Stimulated activated CD4-positive, alpha-beta T cell treated with anti-CD3 and anti-CD28 coated beads, Interleukin-15, amount 100 ng/mL, for 1 hour (primary cell): ENCODE measurements around the gene APCDD1L.
"Not testable (repeated sequence)": the region's sequence is repeated elsewhere in the genome, so short reads cannot be mapped to it uniquely, and the experiment has no call there.

ENCODE experiments used
- DNase-seq, 2 donors: peaks; one replicate each; pipeline ENCODE4 v3.0.0-alpha.2; 2020; ENCODE audit warnings: low read depth in 1 of 2, low spot score in 1 of 2

Gene APCDD1L

DNA sequence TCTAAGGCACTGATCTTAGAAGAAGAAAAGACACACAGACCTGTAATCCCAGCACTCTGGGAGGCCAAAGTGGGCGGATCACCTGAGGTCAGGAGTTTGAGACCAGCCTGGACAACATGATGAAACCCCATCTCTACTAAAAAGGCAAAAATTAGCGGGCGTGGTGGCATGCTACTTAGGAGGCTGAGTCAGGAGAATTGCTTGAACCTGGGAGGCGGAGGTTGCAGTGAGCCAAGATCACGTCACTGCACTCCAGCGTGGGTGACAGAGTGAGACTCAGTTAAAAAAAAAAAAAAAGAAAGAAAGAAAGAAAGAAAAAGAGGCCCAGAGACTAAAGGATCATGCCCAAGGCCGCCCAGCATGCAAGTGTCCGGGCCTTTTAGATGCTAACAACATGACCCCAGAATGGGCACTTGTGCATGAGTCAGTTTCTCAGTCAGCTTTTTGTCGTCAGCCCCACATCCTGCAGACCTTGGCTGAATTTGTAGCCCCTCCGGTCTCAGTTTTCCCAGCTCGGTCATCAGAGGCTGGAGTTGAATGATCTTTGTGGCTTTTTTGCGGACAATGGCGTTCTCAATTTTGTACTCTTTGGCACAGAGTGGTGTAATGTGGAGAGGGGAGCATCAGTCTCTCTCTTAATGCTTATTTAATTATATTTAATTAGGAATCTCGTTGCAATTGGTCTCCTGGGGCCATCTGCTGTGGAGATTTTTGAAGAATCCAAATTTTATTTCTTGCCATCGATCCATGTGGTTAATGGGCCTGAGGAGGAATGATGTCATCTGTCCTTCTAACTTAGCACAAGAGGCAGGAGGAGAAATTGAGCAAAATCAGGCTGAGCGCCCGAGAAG, 30.6 kb upstream of the APCDD1L start:
- DNase-seq: no peak

DNA sequence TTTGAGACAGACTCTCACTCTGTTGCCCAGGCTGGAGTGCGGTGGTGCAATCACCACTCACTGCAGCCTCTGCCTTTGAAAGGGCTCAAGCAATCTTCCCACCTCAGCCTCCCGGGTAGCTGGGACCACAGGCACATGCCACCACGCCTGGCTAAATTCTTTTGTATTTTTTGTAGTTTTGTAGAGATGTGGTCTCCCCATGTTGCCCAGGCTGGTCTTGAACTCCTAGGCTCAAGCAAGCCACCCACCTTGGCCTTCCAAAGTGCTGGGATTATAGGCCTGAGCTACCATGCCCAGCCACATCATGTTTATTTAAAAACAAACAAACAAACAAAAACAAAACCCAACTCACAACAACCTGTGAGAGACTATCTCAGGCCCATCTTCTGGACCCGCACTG, 29.7 kb upstream of the APCDD1L start:
- DNase-seq: no peak

DNA sequence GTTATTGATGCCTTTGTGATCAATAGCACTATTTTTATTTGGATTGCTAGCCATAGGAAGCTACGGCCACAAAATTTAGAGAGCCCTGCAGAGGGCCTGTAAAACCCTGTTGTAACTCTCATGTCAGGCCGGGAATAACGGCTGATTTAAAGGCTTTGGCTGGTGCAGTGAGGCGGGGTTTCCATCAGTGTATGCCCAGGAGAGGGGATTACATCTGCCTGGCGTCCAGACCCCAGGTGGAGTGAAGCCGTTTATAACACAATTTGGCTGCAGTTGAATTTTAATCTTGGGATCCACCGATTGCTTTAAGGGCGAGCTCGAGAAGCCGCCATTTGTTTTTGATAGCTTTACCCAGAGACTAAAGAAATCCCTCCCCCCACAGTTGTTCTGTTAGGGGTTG, 29.1 kb upstream of the APCDD1L start:
- DNase-seq: no peak

DNA sequence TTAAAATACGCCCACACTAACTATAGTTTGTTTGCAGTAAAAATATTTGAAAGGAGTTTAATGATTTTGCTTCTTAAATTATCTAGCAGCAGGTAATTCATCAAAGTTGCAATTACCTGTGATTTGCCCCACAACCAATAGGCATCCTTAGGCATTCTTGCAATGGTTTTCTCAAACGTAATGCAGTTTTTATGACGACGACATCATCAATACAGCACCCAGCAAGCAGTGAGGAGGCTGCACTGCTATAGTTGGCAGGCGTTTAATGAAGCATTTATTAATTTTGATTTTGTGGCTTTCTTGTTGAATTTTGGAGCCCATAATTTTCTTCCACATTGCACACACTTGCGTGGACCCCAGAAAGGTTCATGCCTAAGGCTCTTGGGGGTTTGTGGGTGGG, 28.1 kb upstream of the APCDD1L start:
- DNase-seq: no peak

DNA sequence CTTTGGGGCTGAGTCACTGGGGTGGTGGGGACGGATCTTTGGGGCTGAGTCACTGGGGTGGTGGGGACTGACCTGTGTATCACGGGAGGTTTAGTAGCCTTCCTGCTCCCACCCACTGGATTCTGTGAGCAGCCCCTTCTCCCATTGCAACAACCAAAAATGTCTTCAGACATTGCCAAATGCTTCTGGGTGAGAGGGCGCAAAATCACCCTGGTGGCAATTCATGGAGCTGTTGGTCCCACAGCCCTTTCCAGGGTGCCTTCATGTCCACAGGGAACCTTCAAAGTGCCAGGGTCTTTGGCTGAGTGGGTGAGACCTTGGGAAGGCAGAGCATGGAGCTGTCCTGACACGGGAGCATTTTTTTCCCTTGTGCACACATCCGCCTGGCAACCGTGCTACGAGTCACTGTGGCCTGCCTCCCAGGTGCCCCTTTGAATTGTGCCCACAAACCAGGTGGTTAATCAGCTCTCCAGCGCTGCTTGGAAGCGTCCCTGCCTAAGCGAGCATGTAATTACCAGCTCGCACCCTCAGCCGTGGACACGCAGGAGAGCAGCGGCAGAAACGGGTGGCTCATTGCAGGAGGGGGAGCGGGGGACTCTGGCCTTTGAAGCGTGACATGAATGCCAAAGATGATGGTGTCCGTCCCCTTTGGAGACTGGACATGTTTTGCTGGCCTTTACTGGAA, 27.4 kb upstream of the APCDD1L start:
- DNase-seq: no peak

DNA sequence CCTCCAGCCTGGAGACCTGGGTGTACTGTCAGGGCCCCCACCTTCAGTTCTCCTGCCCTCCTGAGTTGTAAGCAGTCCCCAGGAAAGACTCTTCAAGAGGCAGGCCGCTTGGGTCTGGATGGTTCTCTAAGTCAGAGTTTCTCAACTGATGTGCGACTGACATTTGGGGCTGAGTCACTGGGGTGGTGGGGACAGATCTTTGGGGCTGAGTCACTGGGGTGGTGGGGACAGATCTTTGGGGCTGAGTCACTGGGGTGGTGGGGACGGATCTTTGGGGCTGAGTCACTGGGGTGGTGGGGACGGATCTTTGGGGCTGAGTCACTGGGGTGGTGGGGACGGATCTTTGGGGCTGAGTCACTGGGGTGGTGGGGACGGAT, 26.8 kb upstream of the APCDD1L start:
- DNase-seq: not testable (repeated sequence)

DNA sequence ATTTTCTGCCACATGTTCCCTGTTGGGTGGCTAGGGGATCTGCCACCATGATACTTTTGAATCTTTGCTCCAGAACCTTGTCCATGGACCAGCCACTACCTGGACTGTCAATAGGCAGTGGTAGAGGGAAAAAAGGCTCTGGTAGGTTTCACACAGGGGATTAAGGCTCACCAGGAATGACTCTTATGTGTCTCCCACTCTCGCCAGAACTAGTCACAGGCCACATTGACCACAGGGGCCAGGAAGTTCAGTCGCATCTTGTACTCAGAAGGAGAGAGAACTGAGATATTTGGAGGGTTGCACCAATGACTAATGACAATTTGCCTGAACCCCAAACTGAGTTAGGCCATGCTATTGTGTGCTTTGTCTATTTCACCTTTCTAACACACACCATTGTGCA, 23.6 kb upstream of the APCDD1L start:
- no peak for DNase-seq

DNA sequence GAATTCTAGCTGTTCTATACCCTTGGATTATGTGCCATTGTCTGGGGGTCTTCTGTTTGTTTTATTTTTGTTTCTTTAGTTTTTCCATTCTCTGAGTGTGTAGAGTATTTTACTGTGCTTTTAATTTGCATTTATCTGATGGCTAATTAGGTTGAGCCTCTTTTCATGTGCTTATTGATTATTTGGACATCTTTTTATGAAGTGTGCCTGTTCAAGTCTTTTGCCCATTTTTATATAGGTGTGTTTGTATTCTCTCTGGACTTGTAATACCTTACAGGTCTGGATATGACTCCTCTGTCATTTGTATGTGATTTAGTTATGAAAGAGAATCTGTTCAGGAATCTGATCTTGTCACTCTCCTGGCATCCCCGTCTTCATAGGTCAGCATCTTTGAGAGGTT, 22.6 kb upstream of the APCDD1L start:
- no peak for DNase-seq

DNA sequence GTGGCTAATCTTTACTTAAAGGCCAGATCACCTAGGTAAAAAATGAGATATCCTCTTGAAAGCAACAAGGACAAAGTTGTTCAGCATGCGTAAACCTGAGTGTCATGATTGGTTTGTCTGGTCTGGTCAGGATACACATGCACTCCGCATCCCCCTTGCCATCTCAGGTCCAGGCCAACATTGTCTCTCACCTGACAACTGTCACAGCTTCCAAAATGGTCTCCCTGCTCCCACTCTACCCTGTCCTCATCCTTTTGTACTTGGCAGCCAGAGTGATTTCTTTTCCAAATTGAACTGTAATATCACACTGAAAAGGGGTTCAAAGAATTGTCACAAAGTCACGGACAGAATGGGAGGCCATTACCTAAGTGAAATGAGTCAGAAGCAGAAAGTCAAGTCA, 21.1 kb upstream of the APCDD1L start:
- no peak for DNase-seq

DNA sequence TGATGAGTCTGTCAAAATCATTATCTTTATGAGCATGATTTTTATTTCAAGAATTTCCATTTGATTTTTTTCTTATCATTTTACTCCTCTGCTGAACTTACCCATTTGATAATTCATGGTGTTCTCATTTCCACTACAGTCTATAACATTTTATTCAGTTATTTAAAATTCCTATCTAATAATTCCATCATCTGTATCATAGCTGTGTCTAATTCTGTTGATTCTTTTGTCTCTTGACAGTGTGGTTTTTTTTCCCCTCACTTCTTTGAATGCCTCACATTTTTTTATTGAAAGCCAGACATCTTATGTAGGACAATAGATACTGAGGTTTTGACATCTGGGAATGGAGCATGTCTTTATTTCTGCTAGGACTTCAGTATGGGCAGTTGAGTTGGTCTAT, 16.5 kb upstream of the APCDD1L start:
- DNase-seq: no peak

DNA sequence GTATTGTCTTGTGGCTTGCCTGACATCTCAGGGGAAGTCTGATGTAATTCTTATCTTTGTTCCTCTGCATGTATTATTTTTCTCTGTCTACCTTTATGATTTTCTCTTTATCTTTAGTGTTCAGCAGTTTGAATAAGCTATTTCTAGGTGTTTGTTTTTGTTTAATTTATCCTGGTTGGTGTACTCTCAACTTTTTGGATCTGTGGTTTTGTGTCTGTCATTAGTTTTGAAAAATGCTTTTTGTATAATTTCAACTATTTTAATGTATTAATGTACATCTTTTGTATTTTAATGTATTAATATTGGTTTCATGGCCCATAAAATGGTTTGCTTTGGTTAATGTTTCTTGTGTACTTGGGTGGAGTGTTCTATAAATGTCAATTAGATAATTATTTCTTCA, 15.9 kb upstream of the APCDD1L start:
- DNase-seq: no peak

DNA sequence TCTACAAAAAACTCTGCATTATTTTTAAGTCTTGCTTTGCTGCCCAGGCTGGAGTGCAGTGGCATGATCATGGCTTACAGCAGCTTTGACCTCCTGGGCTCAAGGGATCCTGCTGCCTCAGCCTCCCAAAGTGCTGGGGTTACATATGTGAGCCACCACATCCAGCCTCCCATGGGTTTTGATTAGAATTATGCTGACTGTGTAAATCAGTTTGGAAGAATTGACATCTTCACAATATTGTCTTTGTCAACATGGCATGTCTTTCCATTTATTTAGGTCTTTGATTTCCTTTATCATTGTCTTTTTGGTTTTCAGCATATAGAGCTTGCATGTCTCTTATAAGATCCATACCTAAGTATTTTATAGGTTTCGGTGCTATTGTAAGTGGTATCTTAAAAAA, 13.2 kb upstream of the APCDD1L start:
- no peak for DNase-seq

DNA sequence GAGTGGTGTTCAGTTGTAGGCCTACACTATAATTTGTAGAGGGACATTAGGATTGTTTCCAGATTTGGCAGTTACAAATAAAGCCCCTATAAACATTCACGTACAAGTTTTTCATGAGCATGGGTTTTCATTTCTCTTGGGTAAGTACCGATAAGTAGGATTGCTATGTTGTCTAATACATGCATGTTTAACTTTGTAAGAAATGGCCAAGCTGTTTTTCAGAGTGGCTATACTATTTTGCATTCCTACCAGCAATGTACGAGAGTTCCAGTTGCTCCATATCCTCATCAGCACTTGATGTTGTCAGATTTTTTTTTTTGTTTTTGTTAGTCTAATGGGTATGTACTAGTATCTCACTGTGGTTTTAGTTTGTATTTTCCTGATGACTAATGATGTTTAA, 11.2 kb upstream of the APCDD1L start:
- no peak for DNase-seq

DNA sequence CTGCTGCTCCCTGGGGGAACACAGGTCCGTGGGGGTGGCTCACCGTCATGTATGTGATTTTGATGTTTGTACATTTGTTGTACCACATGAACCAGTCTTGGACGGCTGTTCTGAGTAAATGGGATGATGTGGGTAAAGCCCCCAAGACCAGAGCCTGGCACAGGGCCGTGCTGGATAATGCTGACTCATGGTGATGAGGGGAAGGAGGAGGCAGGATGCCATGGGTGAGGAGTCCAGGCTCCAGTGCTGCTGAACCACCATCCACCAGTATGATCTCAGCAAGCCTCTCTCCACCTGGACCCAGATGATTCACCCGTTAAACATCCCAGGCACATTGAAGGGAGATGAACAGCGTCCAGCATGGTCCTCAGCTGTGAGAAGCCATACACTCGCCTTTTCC, 9.6 kb upstream of the APCDD1L start:
- no peak for DNase-seq

DNA sequence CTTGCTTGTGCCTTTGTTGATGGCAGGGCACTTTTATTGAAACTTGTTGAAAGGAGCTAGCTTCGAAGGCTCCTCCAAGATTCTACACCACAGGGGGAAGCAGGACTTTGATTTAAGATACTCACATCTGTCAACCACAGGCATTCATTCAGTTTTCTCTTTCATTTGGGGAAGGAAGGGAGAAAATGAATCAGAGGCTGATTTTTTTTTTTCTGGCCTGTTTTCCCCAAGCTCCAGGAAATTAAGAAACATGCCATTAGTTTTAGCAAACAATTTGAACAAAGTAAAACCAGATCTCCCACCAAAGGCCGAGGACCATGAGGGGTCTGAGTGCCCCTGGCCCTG, 8.7 kb upstream of the APCDD1L start:
- no peak for DNase-seq

DNA sequence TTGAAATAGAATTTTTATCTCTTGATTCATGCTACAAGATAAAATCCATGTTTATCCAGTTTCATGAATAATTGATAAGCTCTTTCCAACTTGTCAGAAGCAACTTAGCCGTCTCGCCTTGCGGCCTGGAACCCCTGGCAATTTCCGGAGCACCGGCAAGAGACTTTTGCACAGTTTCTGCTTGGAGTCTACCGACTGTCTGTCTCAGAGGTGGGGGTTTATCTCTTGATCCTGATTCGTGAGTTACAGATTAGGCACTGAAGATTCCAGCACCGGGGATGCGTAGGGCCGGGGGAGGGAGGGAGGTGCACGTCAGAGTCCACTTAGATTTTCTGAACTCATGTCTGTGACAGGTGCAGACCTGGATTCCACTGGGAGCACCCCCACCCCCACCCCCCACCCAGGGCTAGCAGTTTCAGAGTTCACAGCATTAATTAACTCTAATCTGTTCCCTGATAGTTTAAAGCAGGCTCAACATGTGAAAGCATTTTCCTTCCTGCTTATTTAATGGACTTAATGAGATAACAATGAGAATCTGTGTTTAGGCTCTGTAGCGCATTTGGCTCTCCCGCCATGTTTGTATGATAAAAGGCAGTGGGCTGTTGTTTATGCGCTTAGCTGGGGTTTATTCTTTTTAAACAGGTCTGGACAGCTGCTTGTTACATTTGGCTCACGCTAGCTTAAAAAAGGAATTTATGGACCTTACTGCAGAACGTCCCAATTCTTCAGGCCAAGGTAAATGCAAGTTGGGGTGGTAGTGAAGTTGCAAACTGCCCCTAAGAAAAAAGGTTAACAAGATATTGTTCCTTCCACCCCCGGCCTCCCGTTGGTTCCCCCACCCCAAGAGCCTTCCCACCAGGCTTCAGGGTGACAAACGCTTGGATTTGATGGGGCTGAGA, 8.1 kb upstream of the APCDD1L start:
- no peak for DNase-seq

DNA sequence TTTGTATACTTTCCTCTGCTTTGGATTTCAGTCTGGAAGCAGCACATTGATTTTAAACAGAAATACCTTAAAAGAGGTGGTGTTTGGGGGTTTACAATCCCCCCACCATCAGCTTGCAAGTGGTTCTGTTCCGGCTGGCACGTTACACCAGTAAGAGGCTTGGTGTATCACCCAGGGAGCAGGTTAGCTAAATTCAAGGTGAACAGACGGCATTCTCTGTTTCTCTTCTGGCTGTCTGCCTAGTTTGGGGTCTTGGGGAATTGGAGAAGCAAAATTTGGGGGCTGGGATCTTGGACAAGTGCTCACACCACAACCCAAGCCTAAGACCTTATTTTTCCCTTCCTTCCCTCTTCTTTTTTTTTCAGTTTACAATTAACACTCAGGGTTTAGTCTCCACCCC, 7.5 kb upstream of the APCDD1L start:
- DNase-seq: no peak

DNA sequence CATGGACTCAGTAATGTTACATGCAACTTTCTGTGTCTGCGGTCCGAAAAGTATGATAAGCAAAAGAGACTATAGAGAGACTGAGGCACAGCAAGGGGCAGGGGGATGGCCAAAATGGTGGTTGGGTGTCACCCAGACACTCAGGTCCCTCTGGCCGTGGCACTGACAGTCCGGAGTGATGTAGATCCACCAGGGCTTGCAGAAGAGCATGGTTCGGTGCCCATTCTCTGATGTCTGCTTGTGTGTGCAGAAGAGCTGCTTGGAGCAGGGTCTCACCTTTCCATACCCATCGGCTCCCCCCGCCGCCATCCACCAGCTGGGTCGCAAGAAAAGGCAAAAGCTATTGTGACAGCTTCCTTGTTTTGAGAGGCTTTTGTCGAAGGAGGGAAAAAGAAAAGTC, 6.6 kb upstream of the APCDD1L start:
- DNase-seq: no peak

DNA sequence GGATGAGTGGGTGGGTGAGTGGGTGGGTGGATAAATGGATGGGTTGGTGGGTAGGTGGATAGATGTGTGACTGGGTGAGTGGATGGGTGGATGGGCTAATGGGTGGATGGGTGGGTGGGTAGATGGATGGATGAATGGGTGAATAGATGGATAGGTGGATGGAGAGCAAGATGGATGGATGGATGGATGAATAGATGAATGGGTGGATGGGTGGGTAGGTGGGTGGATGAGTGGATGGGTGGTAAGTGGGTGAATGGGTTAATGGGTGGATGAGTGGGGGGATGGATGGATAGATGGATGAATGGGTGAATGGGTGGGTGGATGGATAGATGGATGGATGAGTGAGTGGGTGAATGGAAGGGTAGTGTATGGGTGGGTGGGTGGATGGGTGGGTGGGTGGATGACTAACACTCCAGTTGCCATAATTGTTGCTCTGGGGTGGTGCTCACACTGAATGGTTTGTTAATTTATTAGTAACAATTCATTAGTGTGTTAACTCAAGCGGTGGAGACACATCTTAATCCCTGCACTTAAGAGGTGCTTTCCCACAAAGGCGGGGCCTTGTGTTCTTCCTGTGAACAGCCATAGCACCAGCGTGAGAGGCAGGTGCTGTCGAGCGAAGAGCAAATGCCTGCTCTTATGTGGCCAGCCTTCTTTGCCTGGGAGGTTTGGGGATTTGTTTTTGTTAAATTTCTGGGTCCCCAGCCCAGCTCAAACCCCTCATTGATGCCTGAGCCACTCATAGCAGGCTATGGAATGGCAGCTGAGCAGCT, 4.9 kb upstream of the APCDD1L start:
- no peak for DNase-seq

DNA sequence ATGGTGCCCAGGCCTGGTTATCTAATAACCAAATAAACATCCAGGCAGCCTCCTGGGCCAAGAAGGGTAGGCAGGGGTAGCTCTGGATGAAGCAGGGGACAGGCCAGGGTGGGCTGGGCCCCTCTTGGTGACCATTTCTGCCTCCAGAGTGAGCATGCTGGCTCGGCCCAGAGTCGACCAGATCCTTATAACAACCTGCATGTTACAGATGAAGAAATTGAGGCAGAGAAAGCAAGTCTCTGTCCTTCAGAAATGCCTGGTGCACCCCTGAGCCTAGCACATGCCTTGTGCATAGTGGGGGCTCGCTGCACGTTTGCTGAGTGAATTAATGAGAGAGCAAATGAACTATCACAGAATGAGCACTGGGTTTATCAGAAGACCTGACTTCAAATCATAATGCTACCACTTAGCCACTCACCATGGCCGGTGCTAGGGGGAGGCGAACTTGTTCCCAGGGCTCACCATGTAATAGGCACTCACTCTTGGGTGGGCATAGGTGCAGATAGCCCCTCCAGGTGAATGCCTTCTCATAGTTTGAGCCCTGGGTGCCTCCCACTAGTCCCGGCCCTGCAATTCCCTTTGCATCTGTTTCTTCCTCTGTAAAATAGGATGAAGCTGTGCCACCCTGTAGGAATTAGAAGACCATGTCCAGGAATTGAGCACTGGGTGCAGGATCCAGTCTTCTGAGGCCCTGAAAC, 3.8 kb upstream of the APCDD1L start:
- DNase-seq: no peak

DNA sequence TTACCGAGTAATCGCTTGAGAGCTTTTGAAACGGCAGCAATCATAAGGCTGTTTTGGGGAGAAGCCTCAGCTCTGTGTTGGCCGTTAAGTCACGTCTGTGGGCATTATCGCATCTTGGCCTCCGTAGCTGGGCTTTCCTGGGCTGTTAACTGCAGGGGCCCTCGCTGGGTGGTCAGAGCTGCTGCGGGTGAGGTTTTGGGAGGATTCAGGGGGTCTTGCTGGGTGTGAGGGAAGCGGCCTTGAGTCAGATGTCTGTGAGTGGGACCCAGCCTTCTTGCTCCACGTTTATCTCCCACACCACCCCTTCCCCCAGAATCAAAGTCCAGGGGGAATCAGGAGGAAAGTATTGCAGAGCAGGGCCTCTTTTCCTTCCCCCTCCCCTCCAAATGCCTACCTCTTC, 3.2 kb upstream of the APCDD1L start:
- DNase-seq: no peak
